ENCODE measurements around the gene FARP2.
"Not testable (repeated sequence)": the region's sequence is repeated elsewhere in the genome, so short reads cannot be mapped to it uniquely, and the experiment has no call there.

Gene FARP2

GRCh38 chr2:241501551-241501950 is 145.5 kb downstream of the FARP2 start:
- no peak for DNase-seq (ENCODE audit: low read depth)
- H3K4me3 ChIP-seq (ENCODE audit: low read length): no peak overlapping the region
- TF ChIP-seq CTCF (conservative IDR thresholded peaks at IDR 0.05; ENCODE audit: low read depth, low read length): no peak

- H3K4me3 ChIP-seq (ENCODE audit: low read length): no peak overlapping the region
- no peak for DNase-seq (ENCODE audit: low read depth)
- TF ChIP-seq CTCF (conservative IDR thresholded peaks at IDR 0.05; ENCODE audit: low read depth, low read length): no peak
Observed at GRCh38 chr2:241502281-241502680, 146.2 kb downstream of the FARP2 start.

- DNase-seq (ENCODE audit: low read depth): no peak
- no peak for TF ChIP-seq CTCF (conservative IDR thresholded peaks at IDR 0.05; ENCODE audit: low read depth, low read length)
- H3K4me3 ChIP-seq (ENCODE audit: low read length): no peak overlapping the region
Observed at GRCh38 chr2:241503776-241504392, 147.8 kb downstream of the FARP2 start.

GRCh38 chr2:241505086-241505780 is 149.1 kb downstream of the FARP2 start:
- no peak for TF ChIP-seq CTCF (conservative IDR thresholded peaks at IDR 0.05; ENCODE audit: low read depth, low read length)
- DNase-seq (ENCODE audit: low read depth): no peak
- no peak overlapping the region for H3K4me3 ChIP-seq (ENCODE audit: low read length)

GRCh38 chr2:241505781-241506201 is 149.7 kb downstream of the FARP2 start:
- no peak for DNase-seq (ENCODE audit: low read depth)
- TF ChIP-seq CTCF (conservative IDR thresholded peaks at IDR 0.05; ENCODE audit: low read depth, low read length): no peak
- H3K4me3 ChIP-seq (ENCODE audit: low read length): no peak overlapping the region

- DNase-seq (ENCODE audit: low read depth); H3K4me3 ChIP-seq (ENCODE audit: low read length): not testable (repeated sequence)
Observed at GRCh38 chr2:241506317-241506716, 150.2 kb downstream of the FARP2 start.

- DNase-seq (ENCODE audit: low read depth): no peak
- H3K4me3 ChIP-seq (ENCODE audit: low read length): peak overlapping the region; percentile 73
- no peak for TF ChIP-seq CTCF (conservative IDR thresholded peaks at IDR 0.05; ENCODE audit: low read depth, low read length)
Observed at GRCh38 chr2:241506793-241507429, 150.8 kb downstream of the FARP2 start.

Data from retinal pigment epithelial cell (primary cell).